Transverse colon (tissue), 4 donors: ENCODE results near the gene TEAD3. TPM values are rescaled to one million over a fixed set of nuclear protein-coding genes. Genes with fewer than 3 reads are reported as not detected.

Source experiments
- DNase-seq: peaks from one replicate; pipeline ENCODE4 v3.0.0-alpha.2; 2019
- H3K27ac ChIP-seq, 4 donors: fragments of 200-600 bp; sonication (generic); 2 replicates each; pipeline ENCODE4 v1.5.1; 2016 to 2018; ENCODE audit warnings: inconsistent platforms in 4 of 4
- H3K27me3 ChIP-seq: fragments of 200-600 bp; sonication (generic); 2 replicates; pipeline ENCODE4 v1.5.1; 2017; ENCODE audit warnings: inconsistent platforms
- H3K36me3 ChIP-seq, 4 donors: fragments of 200-600 bp; sonication (generic); 2 replicates each; pipeline ENCODE4 v1.5.1; 2017 to 2019; ENCODE audit warnings: inconsistent platforms in 4 of 4
- H3K4me1 ChIP-seq, 4 donors: fragments of 200-600 bp; sonication (generic); 2 replicates each; pipeline ENCODE4 v1.5.1; 2017 to 2020; ENCODE audit warnings: inconsistent platforms in 4 of 4
- H3K4me3 ChIP-seq, 4 donors: fragments of 200-600 bp; sonication (generic); 1 replicate in 1 of 4; 2 replicates in 3 of 4; pipeline versions ENCODE4 v1.5.1 to v1.6.1; 2017 to 2019; ENCODE audit warnings: inconsistent platforms in 4 of 4
- H3K9me3 ChIP-seq, 2 donors: fragments of 200-600 bp; sonication (generic); 2 replicates each; pipeline ENCODE4 v1.5.1; 2017 to 2019; ENCODE audit warnings: inconsistent platforms in 2 of 2
- CTCF ChIP-seq, 5 experiments: fragments of 200-600 bp in 3 of 5; fragments of 450-650 bp in 2 of 5; sonication (generic) in 3 of 5; IDR thresholded peaks; 1 replicate in 2 of 5; 2 replicates in 3 of 5; pipeline ENCODE4 v1.5.1; 2016 to 2017; ENCODE audit warnings: antibody characterized with exemption in 5 of 5, inconsistent platforms in 3 of 5, mild to moderate bottlenecking in 2 of 5, moderate library complexity in 1 of 5
- EP300 ChIP-seq: sonication (generic); formaldehyde crosslinking; IDR thresholded peaks from one replicate; pipeline ENCODE4 v1.6.1; 2017; ENCODE audit warnings: antibody characterized with exemption, low read depth
- POLR2A ChIP-seq: fragments of 450-650 bp; IDR thresholded peaks from one replicate; pipeline ENCODE4 v1.6.1; 2016; ENCODE audit warnings: antibody characterized with exemption, mild to moderate bottlenecking, moderate library complexity
- POLR2AphosphoS5 ChIP-seq, 3 donors: sonication (generic); formaldehyde crosslinking; IDR thresholded peaks; one replicate each; pipeline ENCODE4 v1.6.1; 2016; ENCODE audit warnings: antibody characterized with exemption in 3 of 3
- WGBS, 2 donors: methylation state at CpG; one replicate each; pipeline ENCODE4 v1.1.5; 2018; ENCODE audit warnings: low coverage in 1 of 2; 5-methylcytosine and 5-hydroxymethylcytosine counted together
- in situ Hi-C, 4 donors: fragments of 200-750 bp; cut with MboI; loops; one replicate each; pipeline versions ENCODE4 v1.15.0 to v1.15.1; 2017; ENCODE audit warnings: low sequenced_read_pairs in 3 of 4, low pct_ligation_motif_present in 1 of 4, low pct_unique_long_range_greater_than_20kb in 1 of 4
- intact Hi-C: fragments of 100-400 bp; cut with DNase I; formaldehyde crosslinking; loops from one replicate; pipeline ENCODE4 v1.15.1; 2023; ENCODE audit warnings: low total_unique reads
- total RNA-seq, 4 donors: library from RNA; depleted of rRNA; stranded (reverse); fragments of >200 nt; gene quantifications; one replicate each; pipeline ENCODE4 v1.1.0, GENCODE V29; 2016

Gene TEAD3
- total RNA-seq, 4 donors from 2014 or later = 23.0 to 67.7 (median 25.3) TPM

GRCh38 chr6:35483893-35484645 lies 12.8 kb downstream of the TEAD3 start:
- TF ChIP-seq EP300 = no peak
- TF ChIP-seq POLR2AphosphoS5 (IDR thresholded peaks at IDR 0.05) = no peak
- no peak for TF ChIP-seq CTCF (IDR thresholded peaks at IDR 0.05)
- H3K36me3 ChIP-seq = no peaks in the 10 kb centered on the region
- intact Hi-C loops (no loop called here), in situ Hi-C loops (no loop called here)
- 74 to 86% methylated on average over 7 to 13 of the region's 13 CpGs for WGBS, 2 donors
- no peak overlapping the region for H3K4me3 ChIP-seq
- no peak for DNase-seq
- H3K9me3 ChIP-seq = no peaks in the 10 kb centered on the region
- H3K27ac ChIP-seq = peak overlapping the region; percentile 26 to 99 (median 96)
- peaks cover 38 to 44% (median 42%) of the 10 kb centered on the region in 4 donors for H3K4me1 ChIP-seq
- no peaks in the 10 kb centered on the region for H3K27me3 ChIP-seq

DNA sequence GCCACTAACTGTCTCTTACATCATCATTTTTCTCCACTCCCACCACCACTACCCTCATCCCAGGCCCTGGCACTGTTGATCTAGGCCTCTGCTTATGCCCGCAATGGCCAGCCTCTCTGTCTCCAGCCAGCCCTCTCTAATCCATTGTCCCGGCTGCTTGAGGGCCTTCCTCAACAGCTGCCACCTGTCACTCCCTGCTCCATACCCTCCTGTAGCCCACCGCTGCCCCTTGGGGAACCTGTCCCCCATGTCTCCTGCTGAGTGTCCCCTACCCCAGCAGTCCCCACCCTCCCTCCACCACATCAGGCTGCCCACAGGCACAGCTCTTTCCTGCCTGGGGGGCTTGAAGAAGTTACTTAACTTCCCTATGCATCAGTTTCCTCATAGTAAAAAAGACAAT lies 13.4 kb downstream of the TEAD3 start:
- in situ Hi-C loops = no loop called here
- Histone ChIP-seq H3K4me1 (peaks cover 34 to 38% (median 37%) of the 10 kb centered on the region in 4 donors), H3K36me3 (no peaks in the 10 kb centered on the region), H3K27ac (peak overlapping the region; percentile 6 to 99 (median 60)), H3K27me3 (no peaks in the 10 kb centered on the region), H3K4me3 (no peak overlapping the region), H3K9me3 (no peaks in the 10 kb centered on the region)
- TF ChIP-seq EP300 = no peak
- TF ChIP-seq CTCF (IDR thresholded peaks at IDR 0.05) = no peak
- no peak for TF ChIP-seq POLR2A
- no peak for TF ChIP-seq POLR2AphosphoS5 (IDR thresholded peaks at IDR 0.05)
- no peak for DNase-seq
- intact Hi-C loops = no loop called here
- WGBS, 2 donors = 60 to 89% methylated on average over 1 to 3 of the region's 3 CpGs

DNA sequence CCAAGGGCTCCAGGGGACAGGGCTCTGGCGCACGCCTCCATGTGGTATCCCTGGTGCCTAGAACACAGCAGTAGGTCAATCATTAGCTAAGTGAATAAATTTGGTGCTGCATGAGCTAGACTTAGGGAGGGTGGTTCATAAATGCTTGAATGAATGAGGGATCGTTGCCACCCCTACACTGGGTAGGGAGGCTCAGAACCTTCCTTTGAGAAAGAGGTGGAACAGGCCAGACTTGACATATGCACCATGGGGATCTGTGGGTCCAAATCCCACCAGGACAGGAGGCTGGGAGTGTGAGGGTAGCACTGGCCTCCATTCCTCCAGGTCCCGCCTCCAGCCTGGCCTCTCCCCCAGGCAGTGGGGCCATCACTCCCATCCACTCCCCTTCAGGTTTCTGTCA lies 13.8 kb downstream of the TEAD3 start:
- in situ Hi-C loops (no loop called here), intact Hi-C loops (no loop called here)
- peaks cover 30 to 34% (median 33%) of the 10 kb centered on the region in 4 donors for H3K4me1 ChIP-seq
- no peaks in the 10 kb centered on the region for H3K9me3 ChIP-seq
- no peak for DNase-seq
- no peak overlapping the region for H3K4me3 ChIP-seq
- H3K36me3 ChIP-seq = no peaks in the 10 kb centered on the region
- no peaks in the 10 kb centered on the region for H3K27me3 ChIP-seq
- 80 to 86% methylated on average over 1 to 4 of the region's 4 CpGs for WGBS, 2 donors
- TF ChIP-seq CTCF (IDR thresholded peaks at IDR 0.05) (no peak), POLR2A (no peak), EP300 (no peak), POLR2AphosphoS5 (IDR thresholded peaks at IDR 0.05) (no peak)
- H3K27ac ChIP-seq = peak overlapping the region in 3 of 4 donors; percentile 6 to 99 (median 94)

DNA sequence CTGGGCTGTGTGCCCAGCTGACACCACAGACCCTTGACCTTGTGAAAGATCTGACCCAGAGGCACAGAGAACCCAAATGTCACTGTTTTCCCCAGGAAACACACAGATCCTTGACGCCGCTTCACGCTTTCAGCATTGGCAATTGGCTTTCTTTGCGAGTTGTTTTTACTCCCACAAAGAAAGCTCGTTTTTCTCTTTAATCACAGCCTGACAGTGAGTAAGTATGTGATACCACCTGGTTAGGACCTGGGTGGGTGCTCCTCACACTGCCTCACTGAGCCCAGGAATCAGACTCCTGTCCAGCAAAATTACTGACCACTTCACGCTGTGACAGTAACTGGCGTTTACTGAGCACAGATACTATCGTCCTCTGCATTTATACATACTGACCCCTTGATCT lies 15.7 kb downstream of the TEAD3 start:
- in situ Hi-C loops = no loop called here

More for the DNA sequence above, 15.7 kb downstream of the TEAD3 start:
- Histone ChIP-seq H3K27me3 (no peaks in the 10 kb centered on the region), H3K4me3 (no peak overlapping the region), H3K4me1 (peaks cover 12 to 16% (median 15%) of the 10 kb centered on the region in 4 donors), H3K36me3 (peaks cover 0 to 5% (median 0%) of the 10 kb centered on the region in 4 donors), H3K9me3 (no peaks in the 10 kb centered on the region), H3K27ac (peak overlapping the region in 1 of 4 donors; percentile 1)
- intact Hi-C loops = no loop called here
- no peak for DNase-seq
- 75% methylated on average over 3 to 8 of the region's 8 CpGs for WGBS, 2 donors
- TF ChIP-seq POLR2A (no peak), EP300 (no peak), POLR2AphosphoS5 (IDR thresholded peaks at IDR 0.05) (no peak), CTCF (IDR thresholded peaks at IDR 0.05) (no peak)
